ENCODE results near the gene DDX17. TPM values are rescaled to one million over a fixed set of nuclear protein-coding genes. Genes with fewer than 3 reads are reported as not detected.

Gene DDX17
- total and polyA plus RNA-seq, 2 of the 8 experiments (the other 6 are each of a cell fraction or from before 2014, with no cell fraction given), result 437 to 441 TPM

- FAIRE-seq (no peak), DNase-seq (ENCODE audit: low read depth in 1 of 2, low spot score in 2 of 2) (no peak)
- Histone ChIP-seq H2BK20ac (ENCODE audit: low read length) (no peak overlapping the region), H3K9me3 (ENCODE audit: insufficient read depth in 2 of 2, low read depth in 1 of 2, low read length in 1 of 2) (no peaks in the 10 kb centered on the region), H3K79me1 (ENCODE audit: low read depth, low read length) (no peaks in the 10 kb centered on the region), H2BK12ac (ENCODE audit: low read depth, low read length) (no peak overlapping the region), H2BK5ac (ENCODE audit: low read depth, low read length) (no peak overlapping the region), H4K5ac (ENCODE audit: insufficient read length, low read depth, low read length) (no peak overlapping the region), H3K4ac (replicated peaks; ENCODE audit: insufficient read length, low read depth, low read length) (peak overlapping the region; percentile 25), H3K18ac (ENCODE audit: extremely low read depth, low read length) (no peak overlapping the region), H3K27me3 (replicated peaks in 1 of 4; ENCODE audit: control insufficient read depth in 3 of 4, extremely low read depth in 1 of 4, insufficient read depth in 3 of 4, low read length in 3 of 4) (no peaks in the 10 kb centered on the region), H3K4me1 (replicated peaks in 1 of 4; ENCODE audit: control insufficient read depth in 3 of 4, insufficient read depth in 4 of 4, low read length in 3 of 4) (no peaks in the 10 kb centered on the region; a peak in 1 of 7 replicates), H4K8ac (ENCODE audit: extremely low read depth, insufficient read depth, low read length) (no peak overlapping the region), H3K27ac (ENCODE audit: low read depth, low read length) (no peak overlapping the region), H3K9ac (replicated peaks in 1 of 4; ENCODE audit: extremely low read depth in 1 of 4, low read depth in 3 of 4, low read length in 3 of 4) (no peak overlapping the region), H3K4me2 (ENCODE audit: insufficient read depth in 1 of 2, low read depth in 2 of 2, low read length in 2 of 2) (no peak overlapping the region), H4K20me1 (replicated peaks in 1 of 2; ENCODE audit: control insufficient read depth in 1 of 2, insufficient read depth in 2 of 2, low read length in 2 of 2) (peaks cover 0 to 4% of the 10 kb centered on the region in 2 experiments), H2BK120ac (replicated peaks; ENCODE audit: low read depth, low read length) (no peak overlapping the region), H3K79me2 (ENCODE audit: control insufficient read depth in 1 of 2, insufficient read depth in 2 of 2, low read length in 2 of 2) (no peaks in the 10 kb centered on the region), H3K56ac (replicated peaks; ENCODE audit: insufficient read length, low read depth, low read length) (no peak overlapping the region), H3K36me3 (ENCODE audit: control insufficient read depth in 2 of 4, insufficient read depth in 4 of 4, low read length in 3 of 4) (no peaks in the 10 kb centered on the region), H4K91ac (replicated peaks; ENCODE audit: insufficient read length, low read length) (no peak overlapping the region), H2AFZ (ENCODE audit: low read length) (no peak overlapping the region), H3K23me2 (ENCODE audit: low read depth, low read length) (no peaks in the 10 kb centered on the region), H2BK15ac (ENCODE audit: low read length) (no peak overlapping the region), H3K14ac (ENCODE audit: insufficient read length) (no peak overlapping the region), H3K4me3 (ENCODE audit: extremely low read depth in 1 of 4, insufficient read depth in 2 of 4, low read depth in 3 of 4, low read length in 4 of 4) (no peak overlapping the region), H3K23ac (ENCODE audit: insufficient read length) (no peak overlapping the region), H2AK5ac (ENCODE audit: low read depth, low read length) (no peak overlapping the region)
- POLR2A ChIA-PET (ENCODE audit: partially characterized antibody), result interaction anchor here (1.5 to 3.3 kb wide), 4 partner anchors 8 to 47 kb away, joined by 3 to 11 read pairs (median 4); no protein-coding TSS in a partner anchor
- 90% methylated on average over 10 of the region's 10 CpGs; no CpG with 5 or more reads in 1 of the 2 experiments for WGBS, 2 experiments (ENCODE audit: extremely low coverage in 1 of 2, insufficient coverage in 1 of 2, insufficient read length in 1 of 2, insufficient replicate concordance in 2 of 2, low coverage in 1 of 2, low lambda C conversion rate in 2 of 2, missing lambda C conversion rate in 1 of 2)
- TF ChIP-seq POLR2AphosphoS5 (IDR thresholded peaks at IDR 0.05; ENCODE audit: low read depth, low read length) (no peak), HDAC2 (IDR thresholded peaks at IDR 0.05; ENCODE audit: borderline replicate concordance in 1 of 2, low read depth in 2 of 2, low read length in 2 of 2) (no peak), USF2 (IDR thresholded peaks at IDR 0.05; ENCODE audit: low read length) (no peak), BRCA1 (IDR thresholded peaks at IDR 0.05; ENCODE audit: low read depth, low read length) (no peak), SUZ12 (IDR thresholded peaks at IDR 0.05; ENCODE audit: low read length) (no peak), CTBP2 (IDR thresholded peaks at IDR 0.05; ENCODE audit: borderline replicate concordance, insufficient read depth, insufficient read length, low read length) (no peak), TCF12 (IDR thresholded peaks at IDR 0.05; ENCODE audit: low read depth, low read length) (no peak), TAF1 (IDR thresholded peaks at IDR 0.05; ENCODE audit: low read depth, low read length) (no peak), SIRT6 (IDR thresholded peaks at IDR 0.05; ENCODE audit: low read length) (no peak)
- CTCF ChIA-PET (ENCODE audit: partially characterized antibody), result interaction anchor here (1.2 to 7.4 kb wide), 2 partner anchors 8 to 10 kb away, joined by 5 to 78 read pairs; no protein-coding TSS in a partner anchor
Observed at GRCh38 chr22:38444783-38445182, 61.3 kb downstream of the DDX17 start.
